Frontal cortex (tissue), 4 donors: Measurements from ENCODE around the gene APOB. TPM values are rescaled to one million over a fixed set of nuclear protein-coding genes. Genes with fewer than 3 reads are reported as not detected.

Source experiments
- DNase-seq, 2 donors: peaks; one replicate each; pipeline ENCODE4 v3.0.0; 2012; ENCODE audit warnings: low spot score in 2 of 2
- FAIRE-seq: peaks from 2 replicates; lab custom pipeline; 2012; peaks lifted over from hg19 to GRCh38; lab: Jason Lieb, UNC
- total RNA-seq: library from RNA; depleted of rRNA; stranded (reverse); fragments of >200 nt; gene quantifications from one replicate; pipeline ENCODE4 v1.2.3, GENCODE V29; 2014
- donor health status: control.
- donor health status: control.
- donor health status: control.

APOB gene
- total RNA-seq, result 0.41 TPM

GRCh38 chr2:21043744-21044532 is at the start of gene APOB:
Gene APOB (minus strand): TSS chr2:21044073. CDS start chr2:21043945, 128 bp downstream.
- FAIRE-seq, result no peak
- DNase-seq, result peak in 1 of 2 donors; percentile 24

- DNase-seq (no peak), FAIRE-seq (no peak)
These were observed 48.5 kb upstream of the APOB start for GRCh38 chr2:21092308-21092869.

- FAIRE-seq (no peak), DNase-seq (no peak)
These were observed 40.5 kb upstream of the APOB start for GRCh38 chr2:21084401-21084800.

- DNase-seq (no peak), FAIRE-seq (no peak)
These were observed 39.6 kb upstream of the APOB start for GRCh38 chr2:21083482-21083881.

GRCh38 chr2:21078296-21078695 is 34.4 kb upstream of the APOB start:
- FAIRE-seq (no peak), DNase-seq (no peak)

GRCh38 chr2:21072477-21073242 is 28.8 kb upstream of the APOB start:
- DNase-seq (no peak), FAIRE-seq (no peak)

GRCh38 chr2:21070341-21071257 is 26.7 kb upstream of the APOB start:
- FAIRE-seq (no peak), DNase-seq (no peak)

- no peak for DNase-seq
These were observed 26.0 kb upstream of the APOB start for GRCh38 chr2:21069746-21070340.

GRCh38 chr2:21067859-21068537 is 24.1 kb upstream of the APOB start:
- DNase-seq (no peak), FAIRE-seq (no peak)

More at GRCh38 chr2:21069746-21070340, 26.0 kb upstream of the APOB start:
- FAIRE-seq, result no peak

- DNase-seq (no peak), FAIRE-seq (no peak)
These were observed 23.3 kb upstream of the APOB start for GRCh38 chr2:21067125-21067524.

- no peak for DNase-seq
- no peak for FAIRE-seq
These were observed 16.2 kb upstream of the APOB start for GRCh38 chr2:21059885-21060610.

- DNase-seq (no peak), FAIRE-seq (no peak)
These were observed 13.2 kb upstream of the APOB start for GRCh38 chr2:21057097-21057496.

- DNase-seq (no peak), FAIRE-seq (no peak)
These were observed 12.3 kb upstream of the APOB start for GRCh38 chr2:21055879-21056790.

GRCh38 chr2:21055451-21055850 is 11.6 kb upstream of the APOB start:
- DNase-seq, result no peak
- FAIRE-seq, result no peak

- FAIRE-seq, result no peak
- no peak for DNase-seq
These were observed 10.1 kb upstream of the APOB start for GRCh38 chr2:21054011-21054410.

GRCh38 chr2:21052044-21052443 is 8.2 kb upstream of the APOB start:
- DNase-seq, result no peak
- FAIRE-seq, result no peak

GRCh38 chr2:21050164-21050563 is 6.3 kb upstream of the APOB start:
- DNase-seq (no peak), FAIRE-seq (no peak)
